ENCODE data around the gene THAP9.

- TF ChIP-seq ZNF302 (CRISPR knock-in tag; IDR thresholded peaks at IDR 0.05) (no peak), MAFK (IDR thresholded peaks at IDR 0.05; ENCODE audit: partially characterized antibody) (no peak), MAX (IDR thresholded peaks at IDR 0.05) (no peak), MYC (IDR thresholded peaks at IDR 0.05; ENCODE audit: borderline replicate concordance, low read length) (no peak), ELK1 (IDR thresholded peaks at IDR 0.05; ENCODE audit: low read depth, low read length) (no peak), SREBF2 (IDR thresholded peaks at IDR 0.05) (no peak)
- TF ChIP-seq, protein P1, sequence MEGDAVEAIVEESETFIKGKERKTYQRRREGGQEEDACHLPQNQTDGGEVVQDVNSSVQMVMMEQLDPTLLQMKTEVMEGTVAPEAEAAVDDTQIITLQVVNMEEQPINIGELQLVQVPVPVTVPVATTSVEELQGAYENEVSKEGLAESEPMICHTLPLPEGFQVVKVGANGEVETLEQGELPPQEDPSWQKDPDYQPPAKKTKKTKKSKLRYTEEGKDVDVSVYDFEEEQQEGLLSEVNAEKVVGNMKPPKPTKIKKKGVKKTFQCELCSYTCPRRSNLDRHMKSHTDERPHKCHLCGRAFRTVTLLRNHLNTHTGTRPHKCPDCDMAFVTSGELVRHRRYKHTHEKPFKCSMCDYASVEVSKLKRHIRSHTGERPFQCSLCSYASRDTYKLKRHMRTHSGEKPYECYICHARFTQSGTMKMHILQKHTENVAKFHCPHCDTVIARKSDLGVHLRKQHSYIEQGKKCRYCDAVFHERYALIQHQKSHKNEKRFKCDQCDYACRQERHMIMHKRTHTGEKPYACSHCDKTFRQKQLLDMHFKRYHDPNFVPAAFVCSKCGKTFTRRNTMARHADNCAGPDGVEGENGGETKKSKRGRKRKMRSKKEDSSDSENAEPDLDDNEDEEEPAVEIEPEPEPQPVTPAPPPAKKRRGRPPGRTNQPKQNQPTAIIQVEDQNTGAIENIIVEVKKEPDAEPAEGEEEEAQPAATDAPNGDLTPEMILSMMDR (IDR thresholded peaks at IDR 0.05), result no peak
- TF ChIP-seq, protein P2, sequence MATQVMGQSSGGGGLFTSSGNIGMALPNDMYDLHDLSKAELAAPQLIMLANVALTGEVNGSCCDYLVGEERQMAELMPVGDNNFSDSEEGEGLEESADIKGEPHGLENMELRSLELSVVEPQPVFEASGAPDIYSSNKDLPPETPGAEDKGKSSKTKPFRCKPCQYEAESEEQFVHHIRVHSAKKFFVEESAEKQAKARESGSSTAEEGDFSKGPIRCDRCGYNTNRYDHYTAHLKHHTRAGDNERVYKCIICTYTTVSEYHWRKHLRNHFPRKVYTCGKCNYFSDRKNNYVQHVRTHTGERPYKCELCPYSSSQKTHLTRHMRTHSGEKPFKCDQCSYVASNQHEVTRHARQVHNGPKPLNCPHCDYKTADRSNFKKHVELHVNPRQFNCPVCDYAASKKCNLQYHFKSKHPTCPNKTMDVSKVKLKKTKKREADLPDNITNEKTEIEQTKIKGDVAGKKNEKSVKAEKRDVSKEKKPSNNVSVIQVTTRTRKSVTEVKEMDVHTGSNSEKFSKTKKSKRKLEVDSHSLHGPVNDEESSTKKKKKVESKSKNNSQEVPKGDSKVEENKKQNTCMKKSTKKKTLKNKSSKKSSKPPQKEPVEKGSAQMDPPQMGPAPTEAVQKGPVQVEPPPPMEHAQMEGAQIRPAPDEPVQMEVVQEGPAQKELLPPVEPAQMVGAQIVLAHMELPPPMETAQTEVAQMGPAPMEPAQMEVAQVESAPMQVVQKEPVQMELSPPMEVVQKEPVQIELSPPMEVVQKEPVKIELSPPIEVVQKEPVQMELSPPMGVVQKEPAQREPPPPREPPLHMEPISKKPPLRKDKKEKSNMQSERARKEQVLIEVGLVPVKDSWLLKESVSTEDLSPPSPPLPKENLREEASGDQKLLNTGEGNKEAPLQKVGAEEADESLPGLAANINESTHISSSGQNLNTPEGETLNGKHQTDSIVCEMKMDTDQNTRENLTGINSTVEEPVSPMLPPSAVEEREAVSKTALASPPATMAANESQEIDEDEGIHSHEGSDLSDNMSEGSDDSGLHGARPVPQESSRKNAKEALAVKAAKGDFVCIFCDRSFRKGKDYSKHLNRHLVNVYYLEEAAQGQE (IDR thresholded peaks at IDR 0.05), result no peak
Measured at GRCh38 chr4:82906469-82906868, 5.9 kb downstream of the THAP9 start.
